Measurements from ENCODE around the gene CCKAR. TPM values are rescaled to one million over a fixed set of nuclear protein-coding genes. Genes with fewer than 3 reads are reported as not detected.

Gene CCKAR
- total and polyA plus RNA-seq, 2 of the 8 experiments (the other 6 are each of a cell fraction or from before 2014, with no cell fraction given) = not detected

- no peak overlapping the region for H4K8ac ChIP-seq (ENCODE audit: extremely low read depth, insufficient read depth, low read length)
- H2BK15ac ChIP-seq (ENCODE audit: low read length) = no peak overlapping the region
- no peak overlapping the region for H2BK20ac ChIP-seq (ENCODE audit: low read length)
- POLR2A ChIA-PET (ENCODE audit: partially characterized antibody) = no interaction called here
- no peak overlapping the region for H3K27ac ChIP-seq (ENCODE audit: low read depth, low read length)
- no peak overlapping the region for H4K91ac ChIP-seq (replicated peaks; ENCODE audit: insufficient read length, low read length)
- DNase-seq (ENCODE audit: low read depth in 1 of 2, low spot score in 2 of 2) (no peak), FAIRE-seq (no peak)
- H3K14ac ChIP-seq (ENCODE audit: insufficient read length) = no peak overlapping the region
- no peaks in the 10 kb centered on the region for H3K36me3 ChIP-seq (ENCODE audit: control insufficient read depth in 2 of 4, insufficient read depth in 4 of 4, low read length in 3 of 4)
- H2BK5ac ChIP-seq (ENCODE audit: low read depth, low read length) = no peak overlapping the region
- H3K79me1 ChIP-seq (ENCODE audit: low read depth, low read length) = no peaks in the 10 kb centered on the region
- H3K79me2 ChIP-seq (ENCODE audit: control insufficient read depth in 1 of 2, insufficient read depth in 2 of 2, low read length in 2 of 2) = no peaks in the 10 kb centered on the region
- H3K9me3 ChIP-seq (ENCODE audit: insufficient read depth in 2 of 2, low read depth in 1 of 2, low read length in 1 of 2) = no peaks in the 10 kb centered on the region
- H3K23ac ChIP-seq (ENCODE audit: insufficient read length) = no peak overlapping the region
- H2AFZ ChIP-seq (ENCODE audit: low read length) = no peak overlapping the region
- H4K5ac ChIP-seq (ENCODE audit: insufficient read length, low read depth, low read length) = no peak overlapping the region
- H4K20me1 ChIP-seq (replicated peaks in 1 of 2; ENCODE audit: control insufficient read depth in 1 of 2, insufficient read depth in 2 of 2, low read length in 2 of 2) = no peaks in the 10 kb centered on the region
- no peaks in the 10 kb centered on the region for H3K23me2 ChIP-seq (ENCODE audit: low read depth, low read length)
- H3K4me2 ChIP-seq (ENCODE audit: insufficient read depth in 1 of 2, low read depth in 2 of 2, low read length in 2 of 2) = no peak overlapping the region
- no peak overlapping the region for H3K56ac ChIP-seq (replicated peaks; ENCODE audit: insufficient read length, low read depth, low read length)
- no peak overlapping the region for H2BK12ac ChIP-seq (ENCODE audit: low read depth, low read length)
- H2BK120ac ChIP-seq (replicated peaks; ENCODE audit: low read depth, low read length) = no peak overlapping the region
- H3K4me3 ChIP-seq (ENCODE audit: extremely low read depth in 1 of 4, insufficient read depth in 2 of 4, low read depth in 3 of 4, low read length in 4 of 4) = no peak overlapping the region
- no peaks in the 10 kb centered on the region for H3K4me1 ChIP-seq (replicated peaks in 1 of 4; ENCODE audit: control insufficient read depth in 3 of 4, insufficient read depth in 4 of 4, low read length in 3 of 4)
- H2AK5ac ChIP-seq (ENCODE audit: low read depth, low read length) = no peak overlapping the region
- TF ChIP-seq ATF2 (IDR thresholded peaks at IDR 0.05; ENCODE audit: low read length) (no peak), SIX5 (IDR thresholded peaks at IDR 0.05; ENCODE audit: low read depth, low read length) (no peak), SP4 (IDR thresholded peaks at IDR 0.05; ENCODE audit: low read length) (no peak), TAF7 (optimal IDR thresholded peaks at IDR 0.05; ENCODE audit: borderline replicate concordance, low read depth, low read length) (no peak), TCF12 (IDR thresholded peaks at IDR 0.05; ENCODE audit: low read depth, low read length) (no peak), EGR1 (IDR thresholded peaks at IDR 0.05; ENCODE audit: borderline replicate concordance, low read depth, low read length) (no peak), JUN (IDR thresholded peaks at IDR 0.05; ENCODE audit: low read depth, low read length) (no peak), TEAD4 (IDR thresholded peaks at IDR 0.05; ENCODE audit: low read depth, low read length) (no peak), ZNF274 (IDR thresholded peaks at IDR 0.05; ENCODE audit: borderline replicate concordance, extremely low read depth, low read length) (no peak), POU5F1 (IDR thresholded peaks at IDR 0.05; ENCODE audit: low read depth, low read length) (no peak)
- no peak overlapping the region for H3K4ac ChIP-seq (replicated peaks; ENCODE audit: insufficient read length, low read depth, low read length)
- no peak overlapping the region for H3K18ac ChIP-seq (ENCODE audit: extremely low read depth, low read length)
- H3K9ac ChIP-seq (replicated peaks in 1 of 4; ENCODE audit: extremely low read depth in 1 of 4, low read depth in 3 of 4, low read length in 3 of 4) = no peak overlapping the region
- CTCF ChIA-PET (ENCODE audit: partially characterized antibody) = no interaction called here
- WGBS, 2 experiments (ENCODE audit: extremely low coverage in 1 of 2, insufficient coverage in 1 of 2, insufficient read length in 1 of 2, insufficient replicate concordance in 2 of 2, low coverage in 1 of 2, low lambda C conversion rate in 2 of 2, missing lambda C conversion rate in 1 of 2) = 90% methylated on average over 4 of the region's 4 CpGs; no CpG with 5 or more reads in 1 of the 2 experiments
- H3K27me3 ChIP-seq (replicated peaks in 1 of 4; ENCODE audit: control insufficient read depth in 3 of 4, extremely low read depth in 1 of 4, insufficient read depth in 3 of 4, low read length in 3 of 4) = no peaks in the 10 kb centered on the region; a peak in 1 of 7 replicates
These were observed 3.2 kb upstream of the CCKAR start for GRCh38 chr4:26493461-26493860.
